Suppressor macrophage treated with lipopolysaccharide for 4 hours (primary cell): ENCODE results near the gene GRAP2.
"Not testable (repeated sequence)": the region's sequence is repeated elsewhere in the genome, so short reads cannot be mapped to it uniquely, and the experiment has no call there.

Source experiments
- DNase-seq: peaks from one replicate; pipeline ENCODE4 v3.0.0-alpha.2; 2020

Gene GRAP2

GRCh38 chr22:39970742-39971141, 69.9 kb downstream of the GRAP2 start:
- no peak for DNase-seq

DNA sequence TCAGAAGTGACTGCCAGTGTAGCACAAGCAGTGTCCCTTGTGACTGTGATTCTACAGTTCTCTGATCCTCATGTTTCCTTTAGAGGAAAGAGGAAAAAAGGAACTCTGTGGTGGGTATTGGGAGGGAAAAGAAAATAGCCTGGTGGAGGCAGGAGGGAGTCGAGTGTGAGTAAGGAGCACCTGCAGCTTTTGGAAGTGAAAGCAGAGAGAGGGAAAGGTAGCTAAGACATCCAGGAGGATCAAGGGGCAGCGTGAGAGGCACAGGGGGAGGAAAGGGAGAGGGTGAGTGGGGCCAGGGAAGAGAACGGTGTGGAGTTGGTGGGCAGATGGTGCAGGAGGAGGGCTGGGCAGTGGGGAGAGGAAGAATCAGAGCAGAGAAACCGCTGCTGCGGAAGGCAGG, 71.8 kb downstream of the GRAP2 start:
- no peak for DNase-seq

- no peak for DNase-seq
These were observed 72.8 kb downstream of the GRAP2 start for GRCh38 chr22:39973656-39974055.

DNA sequence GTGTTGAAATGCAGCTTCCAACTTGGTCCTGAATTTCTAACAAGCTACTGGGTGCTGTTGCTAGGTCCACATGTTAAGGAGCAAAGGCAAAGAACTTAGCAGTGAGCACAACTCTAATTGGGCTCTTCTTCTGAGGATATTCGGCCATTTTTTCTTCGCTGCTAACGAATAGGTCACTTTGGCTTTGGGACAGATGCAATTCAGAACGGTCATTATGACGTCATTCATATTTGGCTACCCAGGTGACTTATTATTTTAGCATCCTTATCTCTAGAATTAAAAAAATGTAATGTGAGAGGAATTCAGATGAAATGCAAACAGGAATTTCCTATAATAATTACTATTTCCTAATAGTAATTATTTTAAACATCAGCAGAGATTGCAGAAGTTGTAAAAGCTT, 73.2 kb downstream of the GRAP2 start:
- DNase-seq: no peak

DNA sequence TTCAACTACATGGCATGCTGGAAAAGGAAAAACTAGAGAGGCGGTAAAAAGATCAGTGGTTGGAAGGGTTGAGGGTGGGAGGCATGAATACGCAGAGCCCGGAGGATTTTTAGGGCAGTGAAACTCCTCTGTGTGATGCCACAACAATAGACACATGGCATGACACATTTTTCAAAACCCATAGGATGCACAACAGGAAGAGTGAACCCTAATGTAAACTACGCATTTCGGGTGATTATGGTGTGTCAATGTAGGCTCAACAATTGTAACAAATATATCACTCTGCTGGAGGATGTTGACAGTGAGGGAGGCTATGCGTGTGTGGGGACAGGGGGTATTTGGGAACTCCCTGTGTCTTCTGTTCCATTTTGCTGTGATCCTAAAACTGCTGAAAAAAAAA, 78.2 kb downstream of the GRAP2 start:
- DNase-seq: no peak

DNA sequence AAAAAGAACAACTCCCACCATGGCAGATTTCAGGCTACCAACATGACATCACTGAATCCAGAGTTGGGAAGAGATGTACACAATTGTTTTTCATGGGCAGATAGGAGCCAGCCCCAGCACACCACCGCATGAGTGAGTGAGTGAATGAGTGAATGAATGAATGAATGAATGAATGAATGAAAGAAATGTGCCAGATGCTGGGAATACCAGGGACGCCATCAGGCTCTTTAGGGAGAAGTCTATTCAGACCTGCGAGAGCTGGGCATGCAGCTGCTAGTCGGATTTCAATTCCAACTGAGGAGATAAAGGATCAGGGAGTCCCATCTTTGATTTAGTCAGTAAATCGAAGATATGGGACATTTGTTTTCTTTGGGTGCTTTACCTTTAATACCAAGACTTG, 78.6 kb downstream of the GRAP2 start:
- DNase-seq: no peak

- DNase-seq: no peak
These were observed 79.7 kb downstream of the GRAP2 start for GRCh38 chr22:39980596-39980995.

DNA sequence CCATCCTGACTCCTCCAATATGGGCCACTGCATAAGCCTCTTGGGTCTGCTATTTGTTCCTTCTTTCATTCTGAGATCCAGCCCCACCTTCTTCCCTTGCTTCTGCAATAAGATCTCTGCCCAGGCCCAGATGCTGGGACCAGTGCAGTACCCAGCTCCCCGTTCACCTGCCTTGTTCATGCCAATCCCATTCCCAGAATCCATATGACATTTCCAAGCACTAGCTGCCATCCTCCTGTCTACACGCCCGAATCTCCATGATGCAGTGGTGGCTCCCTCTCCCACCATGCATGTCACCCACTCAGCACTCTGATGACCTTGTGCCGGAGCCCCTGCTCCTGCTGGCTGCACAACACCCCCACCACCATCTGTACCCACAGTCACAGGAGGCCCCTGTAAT, 82.5 kb downstream of the GRAP2 start:
- no peak for DNase-seq

GRCh38 chr22:39984006-39984405, 83.1 kb downstream of the GRAP2 start:
- DNase-seq: no peak

GRCh38 chr22:39984746-39985145, 83.9 kb downstream of the GRAP2 start:
- DNase-seq: no peak

GRCh38 chr22:39985383-39986035, 84.6 kb downstream of the GRAP2 start:
- no peak for DNase-seq

DNA sequence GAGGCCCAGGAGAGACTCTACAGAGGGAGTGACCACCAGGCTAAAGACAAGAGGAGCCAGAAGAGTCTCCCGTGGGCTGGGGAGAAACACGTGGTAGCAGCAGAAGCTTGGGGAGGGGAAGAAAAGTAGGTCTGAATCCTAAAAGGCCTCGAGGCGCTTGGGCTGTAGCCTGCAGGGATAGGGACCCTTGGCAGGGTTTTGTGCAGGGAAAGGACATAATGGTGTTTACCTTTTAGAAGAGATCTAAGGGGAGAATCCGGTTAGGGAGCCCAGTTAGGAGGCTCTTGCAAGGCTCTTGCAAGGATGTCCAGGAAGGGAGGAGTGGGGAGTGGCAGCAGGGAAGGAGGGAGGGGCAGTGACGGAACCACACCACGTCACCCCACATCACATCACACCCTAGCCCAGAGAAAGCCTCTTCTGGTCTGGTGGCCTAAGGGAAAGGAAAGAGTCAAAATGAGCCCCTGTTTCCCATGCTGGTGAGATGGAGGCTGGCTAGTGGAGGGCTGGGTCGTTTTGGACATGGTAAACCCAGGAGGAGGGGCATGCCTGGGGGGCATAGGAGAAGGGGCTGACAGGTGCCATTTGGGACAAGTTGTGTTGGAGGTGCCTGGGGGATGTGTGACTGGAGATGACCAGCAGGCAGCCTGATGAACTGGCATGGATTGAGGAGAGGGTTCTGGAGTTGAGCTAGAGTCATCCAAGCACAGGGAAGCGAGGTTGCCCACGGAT, 87.7 kb downstream of the GRAP2 start:
- no peak for DNase-seq

DNA sequence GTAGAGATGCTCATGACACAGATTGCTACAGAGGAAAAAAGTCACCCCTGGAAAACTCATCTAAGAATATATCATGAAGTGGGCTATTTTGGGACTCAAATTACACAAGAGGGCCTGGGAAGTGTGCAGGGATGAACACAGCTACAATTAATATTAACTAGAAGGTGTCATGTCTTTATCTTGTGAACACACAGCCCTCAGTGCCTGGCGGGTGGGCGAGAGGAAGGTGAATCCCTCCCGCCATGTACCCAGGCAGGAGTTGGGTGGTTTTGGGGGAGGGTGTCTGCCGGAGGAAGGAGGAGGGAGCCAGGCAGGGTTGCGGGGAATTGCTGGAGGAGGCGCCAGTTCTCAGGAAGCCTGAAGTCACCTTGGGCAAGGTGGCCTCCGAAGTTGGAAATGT, 88.7 kb downstream of the GRAP2 start:
- no peak for DNase-seq

- no peak for DNase-seq
These were observed 89.8 kb downstream of the GRAP2 start for GRCh38 chr22:39990686-39991085.

- DNase-seq: no peak
These were observed 90.4 kb downstream of the GRAP2 start for GRCh38 chr22:39991159-39991860.

GRCh38 chr22:39992088-39992826, 91.4 kb downstream of the GRAP2 start:
- DNase-seq: no peak

DNA sequence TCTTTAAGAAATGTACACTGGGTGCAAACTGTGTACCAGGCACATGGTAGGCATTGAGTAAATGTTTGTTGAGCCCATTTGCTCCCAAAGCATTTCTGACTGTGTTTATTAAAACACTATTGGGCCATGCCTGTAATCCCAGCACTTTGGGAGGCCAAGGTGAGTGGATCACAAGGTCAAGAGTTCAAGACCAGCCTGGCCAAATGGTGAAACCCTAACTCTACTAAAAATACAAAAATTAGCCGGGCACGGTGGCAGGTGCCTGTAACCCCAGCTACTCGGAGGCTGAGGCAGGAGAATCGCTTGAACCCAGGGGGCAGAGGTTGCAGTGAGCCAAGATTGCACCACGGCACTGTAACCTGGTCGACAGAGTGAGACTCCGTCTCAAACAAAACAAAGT, 92.0 kb downstream of the GRAP2 start:
- not testable (repeated sequence) for DNase-seq

DNA sequence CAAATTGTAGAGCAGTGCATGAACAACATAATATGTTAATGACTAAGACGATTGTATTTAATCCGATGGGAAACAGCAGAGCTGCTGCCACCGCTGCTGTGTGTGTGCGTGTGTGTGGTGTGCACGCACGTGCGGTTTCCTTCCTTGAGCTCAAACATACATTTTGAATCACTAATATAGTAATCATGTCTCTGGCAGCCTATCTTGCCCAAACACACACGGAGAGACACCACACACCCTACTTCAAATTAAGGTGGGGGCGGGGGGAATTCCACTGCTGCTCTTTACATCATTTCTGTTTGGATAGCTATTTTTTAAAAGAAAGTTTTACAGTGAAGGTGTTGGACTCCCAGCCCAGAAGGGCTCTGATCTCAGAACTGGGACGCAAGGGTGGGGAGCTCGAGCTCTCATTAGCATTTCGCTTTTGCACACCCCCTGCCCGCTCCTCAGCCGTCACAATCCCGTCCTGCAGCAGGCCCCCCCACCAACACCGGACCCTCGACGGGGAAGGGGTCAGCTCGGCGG, 93.2 kb downstream of the GRAP2 start:
- DNase-seq: no peak

- DNase-seq: peak; percentile 39
These were observed 93.9 kb downstream of the GRAP2 start, which contains the start of gene FAM83F for GRCh38 chr22:39994566-39995392. Gene FAM83F (plus strand): TSS chr22:39994954. CDS start chr22:39995043, 89 bp downstream.

GRCh38 chr22:39995393-39996252, 94.7 kb downstream of the GRAP2 start:
- DNase-seq: no peak

- DNase-seq: no peak
These were observed 95.8 kb downstream of the GRAP2 start for GRCh38 chr22:39996732-39997131.
